GM23248 (cell line): ENCODE data around the gene ARL3. TPM values are rescaled to one million over a fixed set of nuclear protein-coding genes. Genes with fewer than 3 reads are reported as not detected.

Source experiments
- DNase-seq: peaks from one replicate; pipeline ENCODE4 v3.0.0-alpha.2; 2015
- H2AFZ ChIP-seq: fragments of 200-600 bp; sonication (generic); 2 replicates; pipeline ENCODE4 v1.6.1; 2016; ENCODE audit warnings: antibody characterized with exemption
- H3F3A ChIP-seq: fragments of 200-600 bp; sonication (generic); 2 replicates; pipeline ENCODE4 v1.6.1; 2016; ENCODE audit warnings: mild to moderate bottlenecking, antibody characterized with exemption, mixed run types; ENCODE audit not compliant: insufficient read depth
- H3K27ac ChIP-seq: fragments of 200-600 bp; sonication (generic); 2 replicates; pipeline ENCODE4 v1.5.1; 2016; ENCODE audit warnings: mild to moderate bottlenecking
- H3K27me3 ChIP-seq: fragments of 200-600 bp; sonication (generic); replicated peaks from 2 replicates; pipeline ENCODE4 v1.6.1; 2016; ENCODE audit warnings: mild to moderate bottlenecking; ENCODE audit not compliant: insufficient read depth
- H3K36me3 ChIP-seq: fragments of 200-600 bp; sonication (generic); 2 replicates; pipeline ENCODE4 v1.6.1; 2016; ENCODE audit warnings: low read depth, mild to moderate bottlenecking
- H3K4me1 ChIP-seq: fragments of 200-600 bp; sonication (generic); 2 replicates; pipeline ENCODE4 v1.6.1; 2016; ENCODE audit warnings: mild to moderate bottlenecking; ENCODE audit not compliant: insufficient read depth
- H3K4me2 ChIP-seq: fragments of 200-600 bp; sonication (generic); one replicate; pipeline ENCODE4 v1.6.1; 2016; ENCODE audit warnings: mild to moderate bottlenecking; ENCODE audit not compliant: unreplicated experiment
- H3K4me3 ChIP-seq: fragments of 200-600 bp; sonication (generic); 2 replicates; pipeline ENCODE4 v1.5.1; 2016; ENCODE audit warnings: mild to moderate bottlenecking
- H3K79me2 ChIP-seq: fragments of 200-600 bp; sonication (generic); 2 replicates; pipeline ENCODE4 v1.6.1; 2016; ENCODE audit warnings: mild to moderate bottlenecking; ENCODE audit not compliant: insufficient read depth
- H3K9ac ChIP-seq: fragments of 200-600 bp; sonication (generic); 2 replicates; pipeline ENCODE4 v1.6.1; 2016; ENCODE audit warnings: mild to moderate bottlenecking
- H3K9me2 ChIP-seq: fragments of 200-600 bp; sonication (generic); 2 replicates; pipeline ENCODE4 v1.6.1; 2016; ENCODE audit warnings: mixed run types, mild to moderate bottlenecking, moderate library complexity; ENCODE audit not compliant: insufficient read depth
- H3K9me3 ChIP-seq: fragments of 200-600 bp; sonication (generic); one replicate; pipeline ENCODE4 v1.6.1; 2017; ENCODE audit warnings: low read depth
- H4K20me1 ChIP-seq: fragments of 200-600 bp; sonication (generic); 2 replicates; pipeline ENCODE4 v1.6.0; 2016; ENCODE audit not compliant: insufficient read depth
- EZH2 ChIP-seq: fragments of 200-600 bp; sonication (generic); IDR thresholded peaks from 2 replicates; pipeline ENCODE4 v1.6.1; 2018; ENCODE audit warnings: antibody characterized with exemption, mild to moderate bottlenecking; ENCODE audit not compliant: insufficient read depth, poor library complexity, severe bottlenecking
- EZH2phosphoT487 ChIP-seq: fragments of 200-600 bp; sonication (generic); IDR thresholded peaks from 2 replicates; pipeline ENCODE4 v1.6.1; 2018; ENCODE audit warnings: antibody characterized with exemption, moderate library complexity, mild to moderate bottlenecking, low read depth; ENCODE audit not compliant: insufficient read depth
- WGBS, 2 experiments: methylation state at CpG; one replicate each; pipeline ENCODE4 v1.1.6; 2015 to 2017; ENCODE audit warnings: low lambda C conversion rate in 2 of 2, low coverage in 1 of 2; ENCODE audit errors: missing lambda C conversion rate in 2 of 2; 5-methylcytosine and 5-hydroxymethylcytosine counted together
- in situ Hi-C: fragments of 300-500 bp; cut with MboI; formaldehyde crosslinking; loops from 2 replicates; pipeline ENCODE4 v1.15.0; 2020
- polyA plus RNA-seq: library from polyadenylated mRNA; unstranded; fragments of >200 nt; fragmentation: Nextera tagmentation; extraction: Ambion mirVana; gene quantifications from 2 replicates; pipeline ENCODE4 v1.2.1, GENCODE V29; 2016
- total RNA-seq: library from RNA; depleted of rRNA; stranded (reverse); fragments of >200 nt; shearing (Covaris generic); gene quantifications from 2 replicates; pipeline ENCODE4 v1.2.3, GENCODE V29; 2014; rRNA removed

The ARL3 gene
- total RNA-seq, result 3.8 and 5.9 TPM in 2 replicates
- 22.7 and 24.1 TPM in 2 replicates for polyA plus RNA-seq

GRCh38 chr10:102713814-102714620, at the start of gene ARL3:
Gene ARL3, minus strand, starts transcription at chr10:102714397. Its CDS starts 122 bp downstream, at chr10:102714275.
- peaks cover 3% of the 10 kb centered on the region; the same call in 1 of the 2 replicates for H4K20me1 ChIP-seq
- peaks cover 24% of the 10 kb centered on the region for H3F3A ChIP-seq
- H3K79me2 ChIP-seq, result peaks cover 38% of the 10 kb centered on the region
- H3K27ac ChIP-seq, result peak within 1 kb of the TSS; percentile 88
- no peaks in the 10 kb centered on the region for H3K27me3 ChIP-seq
- no peaks in the 10 kb centered on the region for H3K9me3 ChIP-seq
- peak within 1 kb of the TSS; percentile 99 for H3K4me2 ChIP-seq
- no peak for TF ChIP-seq EZH2phosphoT487
- TF ChIP-seq EZH2, result no peak
- peaks cover 29% of the 10 kb centered on the region for H3K4me1 ChIP-seq
- DNase-seq, result peak; percentile 100
- H3K9me2 ChIP-seq, result no peaks in the 10 kb centered on the region
- WGBS, 2 experiments, result 1% methylated on average over 41 to 54 of the region's 62 CpGs
- peak within 1 kb of the TSS; percentile 96 for H2AFZ ChIP-seq
- no peaks in the 10 kb centered on the region for H3K36me3 ChIP-seq
- H3K4me3 ChIP-seq, result peak within 1 kb of the TSS; percentile 85
- in situ Hi-C loops, result no loop called here
- H3K9ac ChIP-seq, result peak within 1 kb of the TSS; percentile 94

GRCh38 chr10:102763037-102763607, 48.9 kb upstream of the ARL3 start:
- TF ChIP-seq EZH2 (no peak), EZH2phosphoT487 (no peak)
- no peak for DNase-seq
- H2AFZ ChIP-seq, result no peak overlapping the region
- 78 to 81% methylated on average over 7 of the region's 7 CpGs for WGBS, 2 experiments
- in situ Hi-C loops, result no loop called here
- no peaks in the 10 kb centered on the region for H3K9me2 ChIP-seq
- H3K36me3 ChIP-seq, result 0 out of 2 replicates have a peak, but pooled peaks cover 5% of the 10 kb centered on the region
- no peaks in the 10 kb centered on the region for H3K9me3 ChIP-seq
- H3K4me2 ChIP-seq, result no peak overlapping the region
- H3K4me1 ChIP-seq, result peaks cover 24% of the 10 kb centered on the region
- no peak overlapping the region for H3K27ac ChIP-seq
- peaks cover 13% of the 10 kb centered on the region; the same call in 1 of the 2 replicates for H4K20me1 ChIP-seq
- 0 out of 2 replicates have a peak, but pooled peaks cover 9% of the 10 kb centered on the region for H3F3A ChIP-seq
- H3K27me3 ChIP-seq, result no peaks in the 10 kb centered on the region
- H3K9ac ChIP-seq, result no peak overlapping the region
- H3K4me3 ChIP-seq, result no peak overlapping the region
- H3K79me2 ChIP-seq, result peaks cover 93% of the 10 kb centered on the region

- Histone ChIP-seq H3F3A (0 out of 2 replicates have a peak, but pooled peaks cover 9% of the 10 kb centered on the region), H3K4me2 (no peak overlapping the region), H3K4me1 (peaks cover 24% of the 10 kb centered on the region), H4K20me1 (peaks cover 13% of the 10 kb centered on the region; the same call in 1 of the 2 replicates), H3K79me2 (peaks cover 97% of the 10 kb centered on the region), H3K27me3 (no peaks in the 10 kb centered on the region), H3K36me3 (0 out of 2 replicates have a peak, but pooled peaks cover 5% of the 10 kb centered on the region), H3K9me2 (no peaks in the 10 kb centered on the region), H3K9ac (no peak overlapping the region), H3K9me3 (no peaks in the 10 kb centered on the region), H3K4me3 (no peak overlapping the region), H3K27ac (no peak overlapping the region), H2AFZ (no peak overlapping the region)
- DNase-seq, result no peak
- in situ Hi-C loops, result no loop called here
- 88 to 89% methylated on average over 7 of the region's 7 CpGs for WGBS, 2 experiments
- TF ChIP-seq EZH2 (no peak), EZH2phosphoT487 (no peak)
Observed at GRCh38 chr10:102762401-102763015, 48.3 kb upstream of the ARL3 start.

- Histone ChIP-seq H3K4me3 (no peak overlapping the region), H4K20me1 (peaks cover 13% of the 10 kb centered on the region; the same call in 1 of the 2 replicates), H3K9me2 (no peaks in the 10 kb centered on the region), H3K27ac (no peak overlapping the region), H3K9ac (no peak overlapping the region), H3K27me3 (no peaks in the 10 kb centered on the region), H3F3A (0 out of 2 replicates have a peak, but pooled peaks cover 9% of the 10 kb centered on the region), H3K79me2 (peaks cover 97% of the 10 kb centered on the region), H3K9me3 (no peaks in the 10 kb centered on the region), H3K4me2 (no peak overlapping the region), H3K4me1 (peaks cover 24% of the 10 kb centered on the region), H2AFZ (no peak overlapping the region), H3K36me3 (0 out of 2 replicates have a peak, but pooled peaks cover 5% of the 10 kb centered on the region)
- no peak for TF ChIP-seq EZH2
- no peak for TF ChIP-seq EZH2phosphoT487
- WGBS, 2 experiments, result 95 to 97% methylated on average over 4 of the region's 4 CpGs
- in situ Hi-C loops, result no loop called here
- no peak for DNase-seq
Observed at GRCh38 chr10:102761981-102762380, 47.8 kb upstream of the ARL3 start.
